A204.1 (cell line): ENCODE measurements around the gene NFKB2.

Experiments used
- FAIRE-seq: peaks from 2 replicates; lab custom pipeline; 2012; peaks lifted over from hg19 to GRCh38; lab: Jason Lieb, UNC

NFKB2 gene

DNA sequence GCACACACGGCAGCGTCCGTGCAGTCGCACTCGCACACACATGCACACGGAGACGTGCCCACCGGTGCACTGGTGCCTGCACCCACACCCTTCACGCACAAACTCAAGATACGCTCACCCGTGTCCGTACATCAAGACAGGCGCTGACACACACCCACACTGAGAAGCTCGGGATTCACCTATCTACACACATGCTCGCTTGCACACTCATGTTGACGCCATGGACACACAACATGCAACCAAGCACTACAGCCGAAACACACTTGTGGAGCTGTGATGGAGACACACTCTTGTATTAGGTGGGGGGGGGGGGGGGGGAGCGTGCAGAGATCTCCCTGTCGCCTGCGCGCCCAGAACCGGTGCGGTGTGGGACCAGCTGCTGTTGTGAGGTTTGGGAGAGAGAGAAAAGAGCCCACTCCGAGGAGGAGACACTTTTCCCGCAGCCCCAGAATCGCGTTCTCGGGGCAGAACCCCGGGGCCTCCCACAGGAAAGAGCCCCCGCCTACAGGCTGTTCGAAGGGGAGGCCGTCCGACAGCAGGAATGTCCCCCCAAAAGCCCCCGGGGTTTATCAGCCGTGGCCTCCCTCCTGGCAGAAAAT lies 605 bp upstream of the NFKB2 start:
- no peak for FAIRE-seq

DNA sequence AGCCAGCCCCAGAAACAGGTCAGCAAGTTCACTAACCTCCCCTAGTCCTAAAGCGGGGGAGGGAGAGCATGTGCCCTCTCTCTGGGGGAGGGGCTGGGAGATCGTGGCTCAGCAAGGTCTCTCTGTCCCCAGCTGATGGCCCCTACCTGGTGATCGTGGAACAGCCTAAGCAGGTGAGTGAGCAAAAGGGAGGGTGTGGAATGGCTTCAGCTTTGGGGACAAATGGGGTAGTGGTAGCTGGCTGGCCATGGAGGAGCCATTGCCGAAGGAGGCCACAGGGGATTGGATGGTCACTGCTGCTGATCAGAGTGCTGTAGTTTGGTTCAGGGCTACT lies 779 bp downstream of the NFKB2 start:
- FAIRE-seq: no peak

DNA sequence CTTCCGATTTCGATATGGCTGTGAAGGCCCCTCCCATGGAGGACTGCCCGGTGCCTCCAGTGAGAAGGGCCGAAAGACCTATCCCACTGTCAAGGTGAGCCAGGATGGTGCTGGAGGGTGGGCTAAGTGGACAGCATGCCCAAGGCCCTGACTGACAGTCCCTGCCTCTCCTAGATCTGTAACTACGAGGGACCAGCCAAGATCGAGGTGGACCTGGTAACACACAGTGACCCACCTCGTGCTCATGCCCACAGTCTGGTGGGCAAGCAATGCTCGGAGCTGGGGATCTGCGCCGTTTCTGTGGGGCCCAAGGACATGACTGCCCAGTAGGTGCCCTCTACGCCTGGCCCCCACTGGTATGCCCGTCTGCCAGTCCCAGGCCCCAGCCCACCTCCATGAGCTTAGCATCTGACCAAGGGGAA lies 1.2 kb downstream of the NFKB2 start:
- no peak for FAIRE-seq

DNA sequence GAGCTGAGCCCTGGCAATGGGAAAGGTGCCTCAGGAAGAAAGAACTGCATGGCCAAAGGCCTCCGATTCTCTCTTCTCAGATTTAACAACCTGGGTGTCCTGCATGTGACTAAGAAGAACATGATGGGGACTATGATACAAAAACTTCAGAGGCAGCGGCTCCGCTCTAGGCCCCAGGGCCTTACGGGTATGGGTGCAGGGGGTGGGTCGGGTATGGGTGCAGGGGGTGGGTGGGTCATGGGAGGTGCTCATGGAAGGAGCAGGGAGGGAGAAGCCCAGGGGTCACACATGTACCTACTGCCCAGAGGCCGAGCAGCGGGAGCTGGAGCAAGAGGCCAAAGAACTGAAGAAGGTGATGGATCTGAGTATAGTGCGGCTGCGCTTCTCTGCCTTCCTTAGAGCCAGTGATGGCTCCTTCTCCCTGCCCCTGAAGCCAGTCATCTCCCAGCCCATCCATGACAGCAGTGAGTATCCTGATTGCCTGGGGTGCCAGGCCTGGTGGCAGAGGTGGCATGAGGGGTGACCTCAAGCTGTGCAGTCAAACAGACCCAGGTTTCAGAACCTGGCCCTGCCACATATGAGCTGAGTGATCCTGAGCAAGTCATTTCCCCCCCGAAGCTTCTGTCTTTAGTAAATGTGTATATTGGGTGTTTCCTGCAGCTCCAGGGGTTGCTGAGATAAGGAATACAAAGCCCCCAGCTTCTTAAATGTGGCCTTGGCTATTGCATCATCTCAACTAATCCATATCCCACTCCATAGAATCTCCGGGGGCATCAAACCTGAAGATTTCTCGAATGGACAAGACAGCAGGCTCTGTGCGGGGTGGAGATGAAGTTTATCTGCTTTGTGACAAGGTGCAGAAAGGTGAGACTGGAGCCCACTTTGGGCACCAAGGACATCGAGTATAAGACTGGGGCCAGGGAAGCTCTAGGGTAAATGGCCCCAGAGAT lies 2.0 kb downstream of the NFKB2 start:
- no peak for FAIRE-seq

DNA sequence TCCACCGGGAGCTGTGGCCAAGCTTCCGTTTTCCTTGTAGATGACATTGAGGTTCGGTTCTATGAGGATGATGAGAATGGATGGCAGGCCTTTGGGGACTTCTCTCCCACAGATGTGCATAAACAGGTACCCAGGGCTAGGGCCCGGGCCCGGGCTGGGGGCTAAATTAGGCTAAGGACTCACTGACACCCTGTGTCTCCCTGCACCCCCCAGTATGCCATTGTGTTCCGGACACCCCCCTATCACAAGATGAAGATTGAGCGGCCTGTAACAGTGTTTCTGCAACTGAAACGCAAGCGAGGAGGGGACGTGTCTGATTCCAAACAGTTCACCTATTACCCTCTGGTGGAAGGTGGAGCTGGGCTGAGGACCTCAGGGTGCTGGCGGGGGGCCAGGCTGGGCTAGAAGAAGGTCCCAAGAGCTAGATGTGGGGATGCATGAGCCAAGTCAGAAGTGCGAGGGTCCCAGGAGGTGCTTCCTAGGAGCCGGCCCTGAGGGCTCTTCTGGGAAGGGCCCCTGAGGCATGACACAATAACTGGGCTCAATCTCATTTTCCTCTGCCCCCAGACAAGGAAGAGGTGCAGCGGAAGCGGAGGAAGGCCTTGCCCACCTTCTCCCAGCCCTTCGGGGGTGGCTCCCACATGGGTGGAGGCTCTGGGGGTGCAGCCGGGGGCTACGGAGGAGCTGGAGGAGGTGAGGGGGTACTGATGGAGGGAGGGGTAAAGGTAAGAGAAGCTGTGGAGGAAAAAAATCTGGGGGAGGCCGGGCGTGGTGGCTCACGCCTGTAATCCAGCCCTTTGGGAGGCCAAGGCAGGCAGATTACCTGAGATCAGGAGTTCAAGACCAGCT lies 2.9 kb downstream of the NFKB2 start:
- FAIRE-seq: no peak

DNA sequence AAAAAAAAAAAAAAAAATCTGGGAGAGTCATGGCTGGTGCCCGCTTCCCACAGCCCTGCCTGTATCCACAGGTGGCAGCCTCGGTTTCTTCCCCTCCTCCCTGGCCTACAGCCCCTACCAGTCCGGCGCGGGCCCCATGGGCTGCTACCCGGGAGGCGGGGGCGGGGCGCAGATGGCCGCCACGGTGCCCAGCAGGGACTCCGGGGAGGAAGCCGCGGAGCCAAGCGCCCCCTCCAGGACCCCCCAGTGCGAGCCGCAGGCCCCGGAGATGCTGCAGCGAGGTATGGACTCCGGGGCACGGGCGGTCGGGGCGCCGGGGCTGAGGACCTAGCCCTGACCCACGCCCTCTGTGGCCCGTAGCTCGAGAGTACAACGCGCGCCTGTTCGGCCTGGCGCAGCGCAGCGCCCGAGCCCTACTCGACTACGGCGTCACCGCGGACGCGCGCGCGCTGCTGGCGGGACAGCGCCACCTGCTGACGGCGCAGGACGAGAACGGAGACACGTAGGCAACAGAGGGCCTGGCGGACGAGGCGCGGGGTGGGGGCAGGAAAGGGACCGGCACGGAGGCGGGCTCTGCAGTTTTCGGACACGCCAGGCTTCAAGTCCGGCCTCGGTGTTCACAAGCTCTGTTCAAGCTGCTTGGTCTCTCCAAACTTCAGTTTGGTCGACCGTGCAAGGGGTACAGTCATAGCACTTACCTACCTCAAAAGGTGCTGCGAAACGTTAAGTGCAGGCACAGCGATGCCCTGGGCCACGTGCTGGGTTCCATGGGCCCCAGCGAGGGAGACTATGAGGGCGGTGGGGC lies 3.9 kb downstream of the NFKB2 start:
- no peak for FAIRE-seq

DNA sequence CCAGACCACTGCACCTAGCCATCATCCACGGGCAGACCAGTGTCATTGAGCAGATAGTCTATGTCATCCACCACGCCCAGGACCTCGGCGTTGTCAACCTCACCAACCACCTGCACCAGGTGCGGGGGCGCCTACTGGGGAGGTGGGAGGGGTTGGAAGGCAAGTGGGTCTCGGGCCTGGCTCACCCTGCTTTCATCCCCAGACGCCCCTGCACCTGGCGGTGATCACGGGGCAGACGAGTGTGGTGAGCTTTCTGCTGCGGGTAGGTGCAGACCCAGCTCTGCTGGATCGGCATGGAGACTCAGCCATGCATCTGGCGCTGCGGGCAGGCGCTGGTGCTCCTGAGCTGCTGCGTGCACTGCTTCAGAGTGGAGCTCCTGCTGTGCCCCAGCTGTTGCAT lies 4.6 kb downstream of the NFKB2 start:
- FAIRE-seq: no peak

DNA sequence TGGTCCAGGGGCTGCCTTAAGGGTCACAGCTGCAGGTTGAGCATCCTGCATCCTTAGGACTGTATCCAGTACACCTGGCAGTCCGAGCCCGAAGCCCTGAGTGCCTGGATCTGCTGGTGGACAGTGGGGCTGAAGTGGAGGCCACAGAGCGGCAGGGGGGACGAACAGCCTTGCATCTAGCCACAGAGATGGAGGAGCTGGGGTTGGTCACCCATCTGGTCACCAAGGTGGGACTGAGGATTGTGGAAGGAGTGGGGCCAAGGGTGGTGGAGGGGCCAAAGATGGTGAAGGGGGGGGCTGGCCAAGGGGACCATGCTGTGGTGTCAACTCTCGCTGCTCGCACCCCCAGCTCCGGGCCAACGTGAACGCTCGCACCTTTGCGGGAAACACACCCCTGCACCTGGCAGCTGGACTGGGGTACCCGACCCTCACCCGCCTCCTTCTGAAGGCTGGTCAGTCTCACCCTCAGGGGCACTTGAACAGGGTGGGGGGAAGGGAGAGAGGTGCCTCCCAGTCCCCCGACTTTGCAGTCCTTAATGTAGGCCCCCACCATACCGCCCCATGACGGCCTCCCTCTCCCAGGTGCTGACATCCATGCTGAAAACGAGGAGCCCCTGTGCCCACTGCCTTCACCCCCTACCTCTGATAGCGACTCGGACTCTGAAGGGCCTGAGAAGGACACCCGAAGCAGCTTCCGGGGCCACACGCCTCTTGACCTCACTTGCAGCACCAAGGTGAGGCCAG lies 5.3 kb downstream of the NFKB2 start:
- FAIRE-seq: no peak

DNA sequence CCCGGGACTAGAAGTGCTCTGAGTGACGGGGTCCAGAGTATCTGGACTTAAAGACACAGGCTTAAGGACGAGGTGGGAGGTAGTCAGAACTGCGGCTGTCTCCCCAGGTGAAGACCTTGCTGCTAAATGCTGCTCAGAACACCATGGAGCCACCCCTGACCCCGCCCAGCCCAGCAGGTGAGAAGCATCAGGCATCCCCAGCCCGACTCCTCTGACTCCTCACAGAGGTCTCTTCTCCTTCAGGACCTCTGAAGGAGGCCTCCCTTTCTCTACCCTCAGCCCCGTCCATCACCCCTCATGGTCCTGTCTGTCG lies 5.8 kb downstream of the NFKB2 start:
- no peak for FAIRE-seq

DNA sequence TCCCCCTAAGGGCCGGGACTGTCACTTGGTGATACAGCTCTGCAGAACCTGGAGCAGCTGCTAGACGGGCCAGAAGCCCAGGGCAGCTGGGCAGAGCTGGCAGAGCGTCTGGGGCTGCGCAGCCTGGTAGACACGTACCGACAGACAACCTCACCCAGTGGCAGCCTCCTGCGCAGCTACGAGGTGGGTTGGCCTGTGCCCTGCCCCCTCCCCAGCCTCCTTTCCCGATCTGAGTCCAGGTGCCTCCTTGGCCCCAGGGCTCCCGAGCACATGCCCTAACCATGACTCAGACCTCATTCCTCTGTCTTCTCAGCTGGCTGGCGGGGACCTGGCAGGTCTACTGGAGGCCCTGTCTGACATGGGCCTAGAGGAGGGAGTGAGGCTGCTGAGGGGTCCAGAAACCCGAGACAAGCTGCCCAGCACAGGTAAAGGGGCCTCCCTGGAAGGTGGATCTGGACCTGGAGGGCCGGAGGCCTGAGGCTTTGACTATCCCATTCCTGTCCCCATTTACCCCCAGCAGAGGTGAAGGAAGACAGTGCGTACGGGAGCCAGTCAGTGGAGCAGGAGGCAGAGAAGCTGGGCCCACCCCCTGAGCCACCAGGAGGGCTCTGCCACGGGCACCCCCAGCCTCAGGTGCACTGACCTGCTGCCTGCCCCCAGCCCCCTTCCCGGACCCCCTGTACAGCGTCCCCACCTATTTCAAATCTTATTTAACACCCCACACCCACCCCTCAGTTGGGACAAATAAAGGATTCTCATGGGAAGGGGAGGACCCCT lies 6.4 kb downstream of the NFKB2 start:
- no peak for FAIRE-seq

DNA sequence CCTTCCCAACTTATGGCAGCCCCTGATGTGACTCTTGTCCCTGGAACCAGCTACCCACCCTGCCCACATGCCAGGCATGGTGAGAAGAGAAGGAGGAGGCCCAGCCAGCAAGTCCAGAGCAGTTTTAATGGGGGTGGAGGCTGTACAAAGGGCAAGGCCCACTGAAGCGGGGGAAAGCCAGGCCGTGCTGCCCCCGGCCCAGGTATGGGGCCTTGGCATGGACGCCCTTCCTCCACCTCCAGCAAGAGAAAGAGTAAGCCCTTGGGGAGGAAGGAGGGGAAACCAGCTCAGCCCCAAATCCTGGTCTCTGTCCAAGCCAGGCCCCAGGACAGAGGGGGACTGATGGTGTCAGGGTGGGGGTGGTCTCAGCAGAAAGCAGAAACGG lies 7.0 kb downstream of the NFKB2 start:
- no peak for FAIRE-seq

DNA sequence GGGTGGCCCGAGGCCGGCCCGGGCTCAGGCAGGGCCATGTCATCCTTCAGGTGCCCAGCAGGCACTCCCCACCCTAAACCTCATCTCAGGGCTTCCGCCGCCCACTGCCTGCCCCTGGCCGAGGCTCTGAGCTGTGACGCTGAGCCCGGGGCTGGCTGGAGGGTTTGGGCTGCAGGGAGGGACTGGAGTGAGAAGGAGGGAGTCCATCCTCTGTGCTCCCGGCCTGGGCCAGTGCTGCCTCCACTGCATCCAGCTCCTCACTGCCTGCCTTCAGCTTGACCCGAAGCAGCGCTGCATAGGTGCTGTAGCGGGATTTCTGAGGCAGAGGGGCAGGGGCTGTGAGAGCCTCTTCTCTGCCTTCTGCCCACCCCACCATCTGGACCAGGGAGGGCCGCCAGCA lies 7.6 kb downstream of the NFKB2 start:
- no peak for FAIRE-seq

DNA sequence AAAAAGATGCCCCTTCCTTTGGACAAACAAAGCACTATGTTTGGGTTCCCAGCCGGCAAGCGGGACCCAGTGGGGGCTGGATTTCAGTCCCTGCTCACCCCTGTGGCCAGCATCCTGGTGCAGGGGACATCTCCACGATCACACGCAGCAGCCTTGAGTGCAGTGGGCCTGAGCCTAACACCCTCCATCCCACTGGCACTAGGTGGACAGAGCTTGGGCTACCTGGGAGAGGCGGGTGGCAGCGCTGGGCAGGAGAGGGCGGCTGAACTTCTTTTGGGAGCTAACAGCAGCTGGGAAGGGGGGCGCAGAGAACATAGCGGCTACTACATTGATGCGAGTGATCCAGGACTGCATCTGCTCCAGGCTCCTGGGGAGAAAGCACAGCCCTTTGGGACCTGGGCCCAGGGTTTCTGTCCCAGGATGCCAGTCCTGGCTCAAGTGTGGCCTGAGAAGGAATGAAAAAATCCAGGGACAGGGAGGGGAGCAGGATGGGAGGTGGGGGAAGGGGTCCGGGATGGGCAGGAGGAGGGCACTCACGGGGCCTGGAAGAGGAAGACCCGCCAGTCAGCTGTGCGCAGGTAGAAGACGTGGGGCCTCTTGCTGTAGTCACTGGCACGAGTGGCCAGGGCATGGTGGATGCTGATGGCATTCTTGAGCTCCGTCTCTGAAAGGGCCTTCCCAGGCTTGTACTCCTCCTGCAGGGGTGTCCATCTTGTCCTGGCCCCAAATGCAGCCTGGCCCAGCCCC lies 9.0 kb downstream of the NFKB2 start:
- FAIRE-seq: no peak

DNA sequence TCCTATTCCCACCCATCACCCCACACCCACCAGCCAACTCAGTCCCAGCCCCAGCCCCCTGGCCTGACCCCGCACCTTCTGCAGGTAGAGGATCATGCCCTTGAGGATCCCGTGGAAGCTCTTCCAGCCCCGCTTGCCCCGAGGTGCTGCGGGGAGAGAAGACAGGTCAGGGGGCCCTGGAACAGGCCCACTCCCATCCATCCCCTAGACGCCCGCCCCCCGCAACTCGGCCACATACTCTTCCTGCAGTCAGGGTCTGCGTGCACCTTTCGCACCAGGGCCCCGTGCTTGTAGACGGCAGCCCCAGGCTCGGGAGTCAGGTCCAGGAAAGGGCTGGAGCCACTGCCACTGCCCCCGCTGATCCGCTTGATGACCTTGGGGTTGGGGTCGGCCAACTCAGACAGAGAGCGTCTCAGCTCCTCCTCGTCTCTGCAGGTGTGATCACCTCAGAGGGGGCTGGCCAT lies 9.6 kb downstream of the NFKB2 start:
- FAIRE-seq: no peak

DNA sequence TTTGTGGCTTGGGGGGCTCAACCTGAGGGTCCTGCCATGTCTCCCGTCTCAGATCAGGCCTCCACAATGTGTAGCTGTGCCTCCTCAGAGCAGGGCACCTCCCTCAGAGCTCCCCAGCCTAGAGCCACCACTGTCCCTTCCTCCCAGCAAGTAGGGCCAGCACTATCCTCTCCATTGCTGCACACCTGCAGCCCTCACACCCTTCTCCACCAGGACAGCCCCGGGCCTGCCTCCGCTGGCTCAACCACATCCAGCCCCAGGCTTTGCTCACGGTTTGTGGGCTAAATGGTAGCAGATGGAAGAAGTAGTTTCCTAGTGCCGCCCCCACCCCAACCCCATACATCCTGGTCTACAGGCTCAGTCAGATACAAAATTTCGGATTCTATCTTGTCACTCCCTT lies 10.1 kb downstream of the NFKB2 start:
- no peak for FAIRE-seq

DNA sequence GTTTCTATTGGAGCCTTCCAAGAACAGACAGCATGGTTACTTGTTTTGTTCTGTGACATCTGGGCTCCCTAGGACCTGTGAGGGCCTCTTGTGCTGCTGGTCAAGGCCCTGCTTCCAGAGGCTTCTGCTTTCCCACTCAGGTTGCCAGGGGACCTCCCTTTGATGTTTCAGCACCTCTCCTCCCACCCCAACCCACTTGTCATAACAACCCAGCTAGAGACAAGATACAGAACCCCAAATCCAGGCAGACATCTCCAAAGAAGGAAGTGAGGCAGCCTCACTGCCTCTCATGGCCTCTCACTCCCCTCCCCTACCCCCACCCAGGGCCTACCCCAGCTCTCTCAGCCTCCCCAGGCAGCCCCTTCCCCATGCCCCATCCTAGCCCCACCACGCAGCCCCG lies 11.3 kb downstream of the NFKB2 start:
- FAIRE-seq: no peak

DNA sequence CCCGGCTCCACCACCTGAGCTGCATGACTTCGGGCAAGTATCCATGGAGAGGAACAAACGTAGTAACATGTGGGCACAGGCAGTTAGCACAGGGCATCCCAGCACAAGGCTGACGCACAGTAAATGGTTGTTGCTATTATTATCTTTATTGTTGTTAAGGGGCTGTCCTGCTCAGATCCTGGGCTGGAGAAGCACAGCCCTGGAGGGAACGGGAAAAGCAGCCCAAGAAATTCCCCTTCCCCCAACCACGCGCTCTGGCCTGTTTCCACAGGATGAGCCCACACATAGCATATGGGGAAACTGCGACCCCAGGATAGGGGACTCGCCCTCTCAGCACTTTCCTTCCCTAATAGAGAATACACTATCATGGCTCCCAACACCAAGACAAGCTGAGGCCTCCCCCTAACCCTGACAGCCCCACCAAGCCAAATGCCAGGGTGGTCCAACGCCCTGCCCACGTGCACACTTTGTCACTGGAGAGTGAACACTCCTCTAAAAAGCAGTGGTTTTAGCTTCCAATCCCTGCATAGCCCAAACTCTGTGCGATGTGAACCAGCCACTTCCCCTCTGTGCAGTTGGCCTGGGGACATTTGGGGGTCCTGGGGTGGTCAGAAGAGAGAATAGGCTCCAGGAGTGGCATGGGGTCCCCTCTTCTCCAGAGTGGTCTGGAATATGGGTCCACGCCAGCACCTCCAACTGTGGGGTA lies 12.1 kb downstream of the NFKB2 start:
- FAIRE-seq: no peak

DNA sequence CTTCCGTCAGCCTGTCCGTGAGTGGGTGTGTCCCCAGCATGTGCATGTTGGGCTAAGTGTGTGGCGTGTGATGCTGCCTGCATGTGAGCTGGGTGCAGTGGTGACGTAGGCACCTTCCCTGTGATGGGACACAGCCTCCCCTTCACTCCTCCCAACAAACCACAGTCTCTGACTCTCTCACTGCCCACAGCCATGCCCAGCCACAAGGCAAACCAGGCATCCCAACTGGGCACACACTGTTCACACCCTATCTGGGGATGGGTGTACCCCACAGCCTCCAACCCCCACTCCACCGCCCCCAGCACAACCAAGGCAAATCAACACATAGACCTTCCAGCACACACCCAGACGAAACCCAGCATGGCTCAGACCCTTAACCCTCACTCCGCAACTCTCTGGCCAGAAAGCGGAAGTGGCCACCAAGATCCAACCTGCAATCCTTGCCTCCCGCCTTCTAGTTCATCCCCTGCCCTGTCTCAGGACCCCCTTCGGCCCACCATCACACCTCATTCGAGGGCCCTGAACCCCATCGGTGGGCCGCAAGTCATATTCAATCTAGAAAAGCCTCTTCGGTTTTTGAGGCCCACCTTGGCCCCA lies 12.7 kb downstream of the NFKB2 start:
- no peak for FAIRE-seq
